NK-92 treated with Interleukin-12 subunit alpha and Interleukin-12 subunit beta, amount 100 ng/mL, for 24 hours (cell line): ENCODE data around the gene BACH2.
"Not testable (repeated sequence)": the region's sequence is repeated elsewhere in the genome, so short reads cannot be mapped to it uniquely, and the experiment has no call there.

ENCODE experiments used
- DNase-seq: peaks from one replicate; lab custom pipeline; 2025; lab: John Stamatoyannopoulos, UW

Gene BACH2

GRCh38 chr6:90212274-90212673, 84.4 kb downstream of the BACH2 start:
- no peak for DNase-seq

GRCh38 chr6:90209527-90209926, 87.1 kb downstream of the BACH2 start:
- DNase-seq: no peak

- not testable (repeated sequence) for DNase-seq
Observed at GRCh38 chr6:90208690-90209089, 88.0 kb downstream of the BACH2 start.

- DNase-seq: no peak
Observed at GRCh38 chr6:90204327-90205056, 92.2 kb downstream of the BACH2 start.

DNA sequence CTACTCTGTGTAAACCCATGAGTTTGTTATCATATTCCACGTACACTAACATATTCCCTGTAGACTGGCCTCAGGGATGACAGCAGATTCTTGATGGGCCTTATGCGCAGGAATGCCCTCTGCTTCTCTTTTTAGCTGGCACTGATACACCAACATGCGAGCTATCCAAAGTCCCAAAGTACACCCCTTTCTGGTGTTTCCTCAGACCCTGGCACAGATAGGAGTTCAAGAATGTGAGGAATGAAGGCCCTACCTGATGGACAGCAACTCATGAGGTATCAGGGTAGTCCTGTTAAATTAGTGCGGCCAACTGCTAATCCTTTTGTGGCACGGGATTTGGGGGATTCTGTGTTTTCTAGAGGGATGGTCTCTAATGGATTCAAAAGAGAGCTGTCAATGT, 93.0 kb downstream of the BACH2 start:
- no peak for DNase-seq

GRCh38 chr6:90202156-90202555, 94.5 kb downstream of the BACH2 start:
- no peak for DNase-seq

GRCh38 chr6:90199900-90200299, 96.7 kb downstream of the BACH2 start:
- DNase-seq: no peak

- DNase-seq: no peak
Observed at GRCh38 chr6:90198758-90199425, 97.8 kb downstream of the BACH2 start.

DNA sequence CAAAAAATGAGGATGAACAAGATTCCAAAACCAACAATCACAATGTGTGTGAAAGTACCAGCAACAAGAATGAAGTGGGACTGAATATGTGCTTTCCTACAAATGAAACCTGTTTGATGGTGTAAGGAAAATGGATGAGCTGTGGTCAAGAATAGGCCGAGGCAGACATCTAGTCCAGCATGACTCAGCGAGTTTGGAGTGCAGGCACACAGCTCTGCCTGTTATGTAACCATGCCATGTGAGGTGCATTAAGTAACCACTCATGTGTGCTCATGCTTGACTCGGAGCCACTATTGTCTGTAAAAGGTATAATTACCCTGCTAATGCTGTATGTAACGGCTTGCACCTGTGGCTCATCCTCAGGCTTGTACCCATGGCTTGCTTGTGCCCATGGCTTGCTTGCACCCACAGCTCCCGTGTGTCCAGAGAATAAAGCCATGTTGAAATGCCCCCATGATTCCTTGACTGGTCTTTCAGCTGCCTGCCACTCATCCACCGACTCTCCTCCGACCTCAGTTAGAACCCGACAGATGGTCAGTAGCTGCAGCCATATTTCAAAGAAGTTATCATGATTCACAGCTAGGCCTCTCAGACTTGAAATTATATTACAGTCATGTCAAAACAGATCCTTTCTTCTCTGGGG, 98.7 kb downstream of the BACH2 start:
- DNase-seq: no peak

- DNase-seq: no peak
Observed at GRCh38 chr6:90195094-90195829, 101.4 kb downstream of the BACH2 start.

- DNase-seq: no peak
Observed at GRCh38 chr6:90194371-90194841, 102.2 kb downstream of the BACH2 start.

DNA sequence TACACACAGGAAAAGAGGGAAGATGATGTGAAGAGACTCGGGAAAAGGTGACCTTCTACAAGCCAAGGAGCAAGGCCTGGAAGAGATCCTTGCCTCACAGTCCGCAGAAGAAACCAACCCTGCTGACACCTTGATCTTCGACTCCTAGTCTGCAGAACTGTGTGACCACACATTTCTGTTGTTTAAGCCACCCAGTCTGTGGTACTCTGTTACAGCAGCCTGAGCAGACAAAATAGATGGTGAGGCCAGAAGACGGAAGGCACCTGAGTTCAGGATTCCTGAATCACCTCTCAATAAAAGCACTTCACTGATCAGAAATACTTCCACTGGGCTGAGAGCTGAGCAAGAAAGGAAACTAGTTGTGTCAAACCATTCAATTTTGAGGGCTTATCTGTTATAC, 103.3 kb downstream of the BACH2 start:
- DNase-seq: no peak

GRCh38 chr6:90192857-90193256, 103.8 kb downstream of the BACH2 start:
- no peak for DNase-seq

- DNase-seq: no peak
Observed at GRCh38 chr6:90190752-90191395, 105.8 kb downstream of the BACH2 start.

DNA sequence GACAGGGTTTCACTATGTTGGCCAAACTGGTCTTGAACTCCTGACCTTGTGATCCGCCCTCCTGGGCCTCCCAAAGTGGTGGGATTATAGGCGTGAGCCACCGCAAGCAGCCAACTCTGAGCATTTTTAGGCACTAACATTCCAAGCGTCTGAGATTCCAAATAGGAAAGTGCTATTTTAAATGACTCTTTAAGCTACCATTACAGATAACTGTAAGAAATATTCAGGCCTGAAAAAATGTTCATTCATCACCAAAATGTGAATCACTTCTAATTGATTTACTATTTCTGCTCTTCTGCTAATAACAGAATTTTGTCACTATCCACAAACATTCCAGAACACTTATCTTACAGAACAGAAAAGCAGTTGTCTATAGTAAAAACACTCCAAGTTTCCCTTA, 106.5 kb downstream of the BACH2 start:
- DNase-seq: no peak

GRCh38 chr6:90187437-90188121, 109.1 kb downstream of the BACH2 start:
- DNase-seq: no peak

- no peak for DNase-seq
Observed at GRCh38 chr6:90186637-90187371, 109.8 kb downstream of the BACH2 start.

DNA sequence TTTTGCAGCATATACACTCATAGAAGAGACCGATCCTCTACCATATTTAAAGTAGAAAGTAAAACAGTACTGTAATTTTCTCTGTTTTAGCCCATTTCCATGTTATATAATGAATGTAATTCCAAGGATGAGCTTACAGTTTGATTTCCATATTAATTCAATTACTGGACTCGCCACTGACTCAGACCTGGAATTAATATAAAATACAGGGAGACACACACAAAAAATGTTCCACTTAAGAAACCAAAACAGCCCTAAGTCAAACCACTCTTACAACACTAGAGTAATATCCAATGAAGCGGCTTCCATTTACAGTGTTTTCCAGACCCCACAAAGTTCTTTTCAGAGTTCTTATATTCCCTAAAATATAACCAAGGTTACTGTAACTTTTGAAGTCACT, 110.6 kb downstream of the BACH2 start:
- DNase-seq: no peak

GRCh38 chr6:90184334-90185298, 112.0 kb downstream of the BACH2 start:
- DNase-seq: no peak
